ENCODE results near the gene NUAK2.

The NUAK2 gene

GRCh38 chr1:205271277-205271676 lies 50.3 kb downstream of the NUAK2 start:
- H3K4me3 ChIP-seq (ENCODE audit: low read depth, low read length) = no peak overlapping the region
- TF ChIP-seq, protein P1, sequence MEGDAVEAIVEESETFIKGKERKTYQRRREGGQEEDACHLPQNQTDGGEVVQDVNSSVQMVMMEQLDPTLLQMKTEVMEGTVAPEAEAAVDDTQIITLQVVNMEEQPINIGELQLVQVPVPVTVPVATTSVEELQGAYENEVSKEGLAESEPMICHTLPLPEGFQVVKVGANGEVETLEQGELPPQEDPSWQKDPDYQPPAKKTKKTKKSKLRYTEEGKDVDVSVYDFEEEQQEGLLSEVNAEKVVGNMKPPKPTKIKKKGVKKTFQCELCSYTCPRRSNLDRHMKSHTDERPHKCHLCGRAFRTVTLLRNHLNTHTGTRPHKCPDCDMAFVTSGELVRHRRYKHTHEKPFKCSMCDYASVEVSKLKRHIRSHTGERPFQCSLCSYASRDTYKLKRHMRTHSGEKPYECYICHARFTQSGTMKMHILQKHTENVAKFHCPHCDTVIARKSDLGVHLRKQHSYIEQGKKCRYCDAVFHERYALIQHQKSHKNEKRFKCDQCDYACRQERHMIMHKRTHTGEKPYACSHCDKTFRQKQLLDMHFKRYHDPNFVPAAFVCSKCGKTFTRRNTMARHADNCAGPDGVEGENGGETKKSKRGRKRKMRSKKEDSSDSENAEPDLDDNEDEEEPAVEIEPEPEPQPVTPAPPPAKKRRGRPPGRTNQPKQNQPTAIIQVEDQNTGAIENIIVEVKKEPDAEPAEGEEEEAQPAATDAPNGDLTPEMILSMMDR (IDR thresholded peaks at IDR 0.05; ENCODE audit: borderline replicate concordance, insufficient read depth, low read depth, low read length) = no peak

DNA sequence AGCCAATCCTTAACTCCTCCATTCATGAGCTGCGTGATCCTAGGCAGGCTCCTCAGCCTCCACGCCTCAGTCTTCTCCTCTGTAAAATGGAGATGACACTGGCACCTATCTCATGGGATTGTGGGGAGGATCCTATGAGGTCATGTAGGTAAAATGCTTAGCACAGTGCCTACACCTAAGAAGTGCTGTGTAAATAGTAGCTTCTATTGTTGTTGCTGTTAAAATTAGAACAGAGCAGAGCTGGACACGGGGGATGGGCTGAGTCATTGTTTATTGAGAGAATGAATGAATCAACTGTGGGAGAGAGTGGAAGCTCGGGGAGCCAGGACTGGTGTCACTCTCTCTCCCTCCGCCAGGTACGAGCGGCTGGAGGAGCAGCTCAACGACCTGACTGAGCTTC lies 50.8 kb downstream of the NUAK2 start:
- H3K4me3 ChIP-seq (ENCODE audit: low read depth, low read length) = no peak overlapping the region
- TF ChIP-seq, protein P1 (IDR thresholded peaks at IDR 0.05; ENCODE audit: borderline replicate concordance, insufficient read depth, low read depth, low read length) = no peak

DNA sequence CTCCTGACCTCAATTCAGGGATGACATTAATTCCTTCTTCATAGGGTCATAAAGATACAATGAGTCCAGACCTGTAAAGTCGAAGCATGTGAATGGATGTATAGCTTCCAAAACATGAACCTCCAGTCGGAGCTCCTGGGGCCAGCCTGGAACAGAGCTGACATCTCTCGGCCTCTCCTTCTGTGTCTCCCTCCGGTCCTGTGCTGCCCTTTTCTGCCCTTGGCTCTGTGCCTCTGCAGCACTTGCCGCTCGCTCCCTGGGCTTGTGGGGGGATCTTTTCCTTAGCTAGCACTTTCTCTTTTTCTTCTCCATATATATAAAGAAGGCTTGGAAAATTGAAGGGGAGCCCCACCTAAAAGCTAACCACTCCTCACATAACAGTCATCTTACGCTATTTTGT lies 51.3 kb downstream of the NUAK2 start:
- TF ChIP-seq, protein P1 (IDR thresholded peaks at IDR 0.05; ENCODE audit: borderline replicate concordance, insufficient read depth, low read depth, low read length) = no peak
- H3K4me3 ChIP-seq (ENCODE audit: low read depth, low read length) = no peak overlapping the region

GRCh38 chr1:205269711-205270110 lies 51.8 kb downstream of the NUAK2 start:
- no peak overlapping the region for H3K4me3 ChIP-seq (ENCODE audit: low read depth, low read length)
- TF ChIP-seq, protein P1 (IDR thresholded peaks at IDR 0.05; ENCODE audit: borderline replicate concordance, insufficient read depth, low read depth, low read length) = no peak

DNA sequence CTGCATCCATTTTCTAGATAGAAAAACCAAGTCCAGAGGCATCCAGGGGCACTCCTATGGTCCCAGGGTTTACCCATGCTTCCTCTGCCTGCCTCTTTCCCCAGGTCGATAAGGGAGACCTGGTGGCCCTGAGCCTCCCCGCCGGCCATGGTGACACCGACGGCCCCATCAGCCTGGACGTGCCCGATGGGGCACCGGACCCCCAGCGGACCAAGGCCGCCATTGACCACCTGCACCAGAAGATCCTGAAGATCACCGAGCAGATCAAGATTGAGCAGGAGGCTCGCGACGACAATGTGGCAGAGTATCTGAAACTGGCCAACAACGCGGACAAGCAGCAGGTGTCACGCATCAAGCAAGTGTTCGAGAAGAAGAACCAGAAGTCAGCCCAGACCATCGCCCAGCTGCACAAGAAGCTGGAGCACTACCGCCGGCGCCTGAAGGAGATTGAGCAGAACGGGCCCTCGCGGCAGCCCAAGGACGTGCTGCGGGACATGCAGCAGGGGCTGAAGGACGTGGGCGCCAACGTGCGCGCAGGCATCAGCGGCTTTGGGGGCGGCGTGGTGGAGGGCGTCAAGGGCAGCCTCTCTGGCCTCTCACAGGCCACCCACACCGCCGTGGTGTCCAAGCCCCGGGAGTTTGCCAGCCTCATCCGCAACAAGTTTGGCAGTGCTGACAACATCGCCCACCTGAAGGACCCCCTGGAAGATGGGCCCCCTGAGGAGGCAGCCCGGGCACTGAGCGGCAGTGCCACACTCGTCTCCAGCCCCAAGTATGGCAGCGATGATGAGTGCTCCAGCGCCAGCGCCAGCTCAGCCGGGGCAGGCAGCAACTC lies 52.5 kb downstream of the NUAK2 start:
- TF ChIP-seq, protein P1 (IDR thresholded peaks at IDR 0.05; ENCODE audit: borderline replicate concordance, insufficient read depth, low read depth, low read length) = no peak
- H3K4me3 ChIP-seq (ENCODE audit: low read depth, low read length) = no peak overlapping the region

- H3K4me3 ChIP-seq (ENCODE audit: low read depth, low read length) = no peak overlapping the region
- TF ChIP-seq, protein P1 (IDR thresholded peaks at IDR 0.05; ENCODE audit: borderline replicate concordance, insufficient read depth, low read depth, low read length) = no peak
Measured at GRCh38 chr1:205267306-205267902, 54.1 kb downstream of the NUAK2 start.
